Prostate gland (tissue), 2 donors: ENCODE data around the gene CTNNA2. TPM values are rescaled to one million over a fixed set of nuclear protein-coding genes. Genes with fewer than 3 reads are reported as not detected.
A peak's percentile ranks its signal among the peaks of the same experiment; 100 is the strongest.

Experiments
- DNase-seq: peaks from one replicate; pipeline ENCODE4 v3.0.0-alpha.2; 2019; ENCODE audit warnings: low spot score
- H3K27ac ChIP-seq, 2 donors: fragments of 200-600 bp; sonication (generic); 2 replicates each; pipeline ENCODE4 v1.5.1; 2017 to 2019
- H3K27me3 ChIP-seq: fragments of 200-600 bp; sonication (generic); replicated peaks from 2 replicates; pipeline ENCODE4 v1.5.1; 2019; ENCODE audit not compliant: insufficient read depth
- H3K36me3 ChIP-seq, 2 donors: fragments of 200-600 bp; sonication (generic); 1 replicate in 1 of 2; 2 replicates in 1 of 2; pipeline versions ENCODE4 v1.5.1 to v1.8.1; 2017 to 2019
- H3K4me1 ChIP-seq: fragments of 200-600 bp; sonication (generic); replicated peaks from 2 replicates; pipeline ENCODE4 v1.5.1; 2019
- H3K4me3 ChIP-seq, 2 donors: fragments of 200-600 bp; sonication (generic); 2 replicates each; pipeline ENCODE4 v1.5.1; 2017 to 2019
- H3K9me3 ChIP-seq: fragments of 200-600 bp; sonication (generic); 2 replicates; pipeline ENCODE4 v1.5.1; 2017
- POLR2A ChIP-seq: fragments of 450-650 bp; IDR thresholded peaks from one replicate; pipeline ENCODE4 v1.6.1; 2016; ENCODE audit warnings: antibody characterized with exemption, mild to moderate bottlenecking
- POLR2AphosphoS5 ChIP-seq: sonication (generic); formaldehyde crosslinking; IDR thresholded peaks from one replicate; pipeline ENCODE4 v1.6.1; 2017; ENCODE audit warnings: antibody characterized with exemption
- WGBS: methylation state at CpG from one replicate; pipeline ENCODE4 v1.1.5; 2018; 5-methylcytosine and 5-hydroxymethylcytosine counted together
- intact Hi-C: fragments of 100-400 bp; cut with DNase I; formaldehyde crosslinking; loops from one replicate; pipeline ENCODE4 v1.14.2; 2022
- total RNA-seq, 2 donors: library from RNA; depleted of rRNA; stranded (reverse); fragments of >200 nt; gene quantifications; one replicate each; pipeline ENCODE4 v1.1.0, GENCODE V29; 2016
- TF ChIP-seq, protein P1 (sequence below), 4 experiments: fragments of 200-600 bp in 2 of 4; fragments of 450-650 bp in 2 of 4; sonication (generic) in 2 of 4; IDR thresholded peaks; 1 replicate in 3 of 4; 2 replicates in 1 of 4; pipeline ENCODE4 v1.5.1; 2016 to 2019; ENCODE audit warnings: antibody characterized with exemption in 4 of 4, mild to moderate bottlenecking in 2 of 4, moderate library complexity in 2 of 4

The CTNNA2 gene
- total RNA-seq, 2 donors from 2014 or later: 24.3 TPM; not detected in 1

GRCh38 chr2:80070587-80070986, 557.7 kb downstream of the CTNNA2 start:
- Histone ChIP-seq H3K4me3 (no peak overlapping the region), H3K27me3 (no peaks in the 10 kb centered on the region), H3K4me1 (no peaks in the 10 kb centered on the region), H3K36me3 (no peaks in the 10 kb centered on the region), H3K27ac (no peak overlapping the region), H3K9me3 (no peaks in the 10 kb centered on the region)
- TF ChIP-seq POLR2A (no peak), POLR2AphosphoS5 (no peak)
- TF ChIP-seq, protein P1, sequence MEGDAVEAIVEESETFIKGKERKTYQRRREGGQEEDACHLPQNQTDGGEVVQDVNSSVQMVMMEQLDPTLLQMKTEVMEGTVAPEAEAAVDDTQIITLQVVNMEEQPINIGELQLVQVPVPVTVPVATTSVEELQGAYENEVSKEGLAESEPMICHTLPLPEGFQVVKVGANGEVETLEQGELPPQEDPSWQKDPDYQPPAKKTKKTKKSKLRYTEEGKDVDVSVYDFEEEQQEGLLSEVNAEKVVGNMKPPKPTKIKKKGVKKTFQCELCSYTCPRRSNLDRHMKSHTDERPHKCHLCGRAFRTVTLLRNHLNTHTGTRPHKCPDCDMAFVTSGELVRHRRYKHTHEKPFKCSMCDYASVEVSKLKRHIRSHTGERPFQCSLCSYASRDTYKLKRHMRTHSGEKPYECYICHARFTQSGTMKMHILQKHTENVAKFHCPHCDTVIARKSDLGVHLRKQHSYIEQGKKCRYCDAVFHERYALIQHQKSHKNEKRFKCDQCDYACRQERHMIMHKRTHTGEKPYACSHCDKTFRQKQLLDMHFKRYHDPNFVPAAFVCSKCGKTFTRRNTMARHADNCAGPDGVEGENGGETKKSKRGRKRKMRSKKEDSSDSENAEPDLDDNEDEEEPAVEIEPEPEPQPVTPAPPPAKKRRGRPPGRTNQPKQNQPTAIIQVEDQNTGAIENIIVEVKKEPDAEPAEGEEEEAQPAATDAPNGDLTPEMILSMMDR (IDR thresholded peaks at IDR 0.05): no peak
- DNase-seq: no peak
- intact Hi-C loops: no loop called here
- WGBS: 84% methylated on average over 4 of the region's 4 CpGs

- H3K36me3 ChIP-seq: no peaks in the 10 kb centered on the region
- intact Hi-C loops: no loop called here
- no peak overlapping the region for H3K4me3 ChIP-seq
- 81% methylated on average over 2 of the region's 2 CpGs for WGBS
- DNase-seq: no peak
- H3K27ac ChIP-seq: no peak overlapping the region
- no peaks in the 10 kb centered on the region for H3K4me1 ChIP-seq
- H3K9me3 ChIP-seq: no peaks in the 10 kb centered on the region
- H3K27me3 ChIP-seq: no peaks in the 10 kb centered on the region
- TF ChIP-seq, protein P1 (IDR thresholded peaks at IDR 0.05): no peak
- TF ChIP-seq POLR2AphosphoS5: no peak
Measured at GRCh38 chr2:80071941-80072340, 559.1 kb downstream of the CTNNA2 start.

GRCh38 chr2:80073134-80073561, 560.3 kb downstream of the CTNNA2 start:
- Histone ChIP-seq H3K9me3 (no peaks in the 10 kb centered on the region), H3K27me3 (no peaks in the 10 kb centered on the region), H3K36me3 (no peaks in the 10 kb centered on the region), H3K27ac (no peak overlapping the region), H3K4me3 (no peak overlapping the region), H3K4me1 (no peaks in the 10 kb centered on the region)
- intact Hi-C loops: no loop called here
- DNase-seq: peak; percentile 5
- TF ChIP-seq, protein P1 (IDR thresholded peaks at IDR 0.05): peak in 3 of 4 experiments; percentile 35 to 57 (median 52)
- TF ChIP-seq POLR2A (no peak), POLR2AphosphoS5 (no peak)
- WGBS: 15% methylated on average over 2 of the region's 2 CpGs

DNA sequence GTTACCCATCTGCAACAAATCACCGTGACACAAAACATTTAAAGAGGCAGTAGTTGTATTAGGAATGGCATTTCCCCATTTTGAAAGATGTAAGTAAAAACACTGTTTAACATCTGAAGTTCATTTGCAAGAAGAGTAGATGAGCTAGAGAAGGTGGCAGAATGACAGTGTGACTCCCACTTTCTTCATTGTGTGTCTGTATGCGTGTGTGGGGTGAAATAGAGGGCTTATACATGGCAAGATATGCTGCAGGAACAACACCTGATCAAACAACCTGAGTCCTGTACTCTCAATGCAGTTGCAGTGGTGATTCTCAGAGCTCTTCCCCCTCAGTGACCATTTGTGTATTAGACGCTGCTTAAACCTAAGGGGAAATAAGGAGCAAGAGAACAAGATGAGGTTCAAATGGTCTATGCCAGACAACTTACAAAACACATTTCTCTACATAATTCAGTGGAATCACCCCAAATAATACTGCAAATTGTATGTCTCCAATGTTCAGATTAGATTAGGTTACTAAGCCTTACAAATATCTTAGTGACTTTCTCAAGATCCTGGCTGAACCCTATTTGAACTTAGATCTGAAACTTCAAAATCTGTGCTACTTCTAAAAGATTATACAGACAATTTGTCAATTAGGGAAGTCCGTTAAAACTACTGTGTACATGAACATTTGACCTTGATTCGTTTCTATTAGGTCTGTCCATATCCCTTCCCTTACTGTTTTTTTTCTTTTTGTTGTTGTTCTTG, 561.6 kb downstream of the CTNNA2 start:
- intact Hi-C loops: no loop called here

More for the DNA sequence above, 561.6 kb downstream of the CTNNA2 start:
- no peaks in the 10 kb centered on the region for H3K27me3 ChIP-seq
- H3K36me3 ChIP-seq: no peaks in the 10 kb centered on the region
- no peaks in the 10 kb centered on the region for H3K4me1 ChIP-seq
- TF ChIP-seq POLR2A (no peak), POLR2AphosphoS5 (no peak)
- TF ChIP-seq, protein P1 (IDR thresholded peaks at IDR 0.05): no peak
- 61% methylated on average over 5 of the region's 5 CpGs for WGBS
- no peak overlapping the region for H3K27ac ChIP-seq
- no peak overlapping the region for H3K4me3 ChIP-seq
- no peak for DNase-seq
- H3K9me3 ChIP-seq: no peaks in the 10 kb centered on the region
